ENCODE measurements around the gene IFI35.

DNA sequence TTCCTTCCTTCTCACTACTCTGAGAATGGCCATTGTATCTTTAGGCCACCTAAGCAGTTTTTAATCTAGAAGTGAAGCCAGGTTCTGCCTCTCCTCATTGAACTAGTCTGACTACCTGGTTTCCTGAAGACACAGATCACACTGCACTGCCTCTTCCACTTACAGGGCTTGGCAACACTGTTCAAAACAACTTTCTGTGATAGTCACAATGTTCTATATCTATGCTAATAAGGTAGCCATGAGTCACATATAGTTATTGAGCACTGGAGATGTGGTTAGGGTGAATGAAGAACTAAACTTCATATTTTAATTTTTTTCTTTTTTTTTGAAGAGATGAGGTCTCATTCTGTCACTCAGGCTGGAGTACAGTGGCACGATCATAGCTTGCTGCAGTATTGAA is 45.4 kb downstream of the IFI35 start:
- TF ChIP-seq, protein P1, sequence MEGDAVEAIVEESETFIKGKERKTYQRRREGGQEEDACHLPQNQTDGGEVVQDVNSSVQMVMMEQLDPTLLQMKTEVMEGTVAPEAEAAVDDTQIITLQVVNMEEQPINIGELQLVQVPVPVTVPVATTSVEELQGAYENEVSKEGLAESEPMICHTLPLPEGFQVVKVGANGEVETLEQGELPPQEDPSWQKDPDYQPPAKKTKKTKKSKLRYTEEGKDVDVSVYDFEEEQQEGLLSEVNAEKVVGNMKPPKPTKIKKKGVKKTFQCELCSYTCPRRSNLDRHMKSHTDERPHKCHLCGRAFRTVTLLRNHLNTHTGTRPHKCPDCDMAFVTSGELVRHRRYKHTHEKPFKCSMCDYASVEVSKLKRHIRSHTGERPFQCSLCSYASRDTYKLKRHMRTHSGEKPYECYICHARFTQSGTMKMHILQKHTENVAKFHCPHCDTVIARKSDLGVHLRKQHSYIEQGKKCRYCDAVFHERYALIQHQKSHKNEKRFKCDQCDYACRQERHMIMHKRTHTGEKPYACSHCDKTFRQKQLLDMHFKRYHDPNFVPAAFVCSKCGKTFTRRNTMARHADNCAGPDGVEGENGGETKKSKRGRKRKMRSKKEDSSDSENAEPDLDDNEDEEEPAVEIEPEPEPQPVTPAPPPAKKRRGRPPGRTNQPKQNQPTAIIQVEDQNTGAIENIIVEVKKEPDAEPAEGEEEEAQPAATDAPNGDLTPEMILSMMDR (conservative IDR thresholded peaks at IDR 0.05): no peak
- TF ChIP-seq ZFX (IDR thresholded peaks at IDR 0.05): no peak

All from C4-2B (cell line).